Measurements from ENCODE around the gene RPGRIP1L. TPM values are rescaled to one million over a fixed set of nuclear protein-coding genes. Genes with fewer than 3 reads are reported as not detected.

RPGRIP1L gene
- total RNA-seq, 1 experiment from 2014 or later = 12.7 TPM

GRCh38 chr16:53752560-53752959, 48.9 kb upstream of the RPGRIP1L start:
- H3K27me3 ChIP-seq (ENCODE audit: control insufficient read depth, insufficient read depth, low read length) = no peaks in the 10 kb centered on the region
- peak; percentile 74 for ATAC-seq
- no TSS peak for BruUV-seq (replicated peaks)
- no peaks in the 10 kb centered on the region for H3K9me3 ChIP-seq (ENCODE audit: control insufficient read depth, insufficient read depth, low read depth, low read length)
- no peaks in the 10 kb centered on the region for H3K36me3 ChIP-seq (ENCODE audit: control insufficient read depth, insufficient read depth, low read length)
- ChIA-PET POLR2A (no interaction called here), CTCF (no interaction called here)
- peaks cover 34% of the 10 kb centered on the region for H3K4me1 ChIP-seq (ENCODE audit: control insufficient read depth, insufficient read depth, low read length)
- peak overlapping the region; percentile 71; the same call in 1 of the 2 replicates for H3K27ac ChIP-seq (ENCODE audit: low read length)
- no peak overlapping the region for H3K4me3 ChIP-seq (ENCODE audit: low read depth in 2 of 2, low read length in 2 of 2)
- DNase-seq (ENCODE audit: low read depth, low spot score) = no peak
- in situ Hi-C loops (cut with HindIII; ENCODE audit: low pct_unique_long_range_greater_than_20kb, low sequenced_read_pairs) = no loop called here
- intact Hi-C loops (cut with micrococcal nuclease; ENCODE audit: unreplicated experiment) = no loop called here
- TF ChIP-seq CTCF (IDR thresholded peaks at IDR 0.05) = no peak
- TF ChIP-seq TCF7L2 (IDR thresholded peaks at IDR 0.05; ENCODE audit: low read depth, low read length) = no peak
- no peak for TF ChIP-seq REST (IDR thresholded peaks at IDR 0.05; ENCODE audit: insufficient read depth in 1 of 2, low read depth in 2 of 2, low read length in 1 of 2)
- TF ChIP-seq SIN3A (IDR thresholded peaks at IDR 0.05; ENCODE audit: borderline replicate concordance, insufficient read depth, low read depth, low read length) = no peak
- TF ChIP-seq POLR2AphosphoS5 (IDR thresholded peaks at IDR 0.05; ENCODE audit: low read depth, low read length) = no peak

GRCh38 chr16:53745753-53746266, 42.2 kb upstream of the RPGRIP1L start:
- Histone ChIP-seq H3K27me3 (ENCODE audit: control insufficient read depth, insufficient read depth, low read length) (no peaks in the 10 kb centered on the region), H3K4me1 (ENCODE audit: control insufficient read depth, insufficient read depth, low read length) (peaks cover 22% of the 10 kb centered on the region), H3K9me3 (ENCODE audit: control insufficient read depth, insufficient read depth, low read depth, low read length) (no peaks in the 10 kb centered on the region), H3K4me3 (ENCODE audit: low read depth in 2 of 2, low read length in 2 of 2) (no peak overlapping the region; a peak in 1 of 4 replicates), H3K27ac (ENCODE audit: low read length) (peak overlapping the region; percentile 85), H3K36me3 (ENCODE audit: control insufficient read depth, insufficient read depth, low read length) (no peaks in the 10 kb centered on the region)
- intact Hi-C loops (cut with micrococcal nuclease; ENCODE audit: unreplicated experiment) = loop anchor here (10.0 kb wide), 1 partner anchor 191 kb away; no protein-coding TSS in a partner anchor
- DNase-seq (ENCODE audit: low read depth, low spot score) = no peak
- BruUV-seq (replicated peaks) = no TSS peak
- TF ChIP-seq REST (IDR thresholded peaks at IDR 0.05; ENCODE audit: insufficient read depth in 1 of 2, low read depth in 2 of 2, low read length in 1 of 2) (no peak), CTCF (IDR thresholded peaks at IDR 0.05) (peak; percentile 23; the same call in 1 of the 2 replicates)
- CTCF ChIA-PET = interaction anchor here (0.6 kb wide), 1 partner anchor 132 kb away, joined by 3 read pairs; no protein-coding TSS in a partner anchor
- peak; percentile 80 for ATAC-seq
- in situ Hi-C loops (cut with HindIII; ENCODE audit: low pct_unique_long_range_greater_than_20kb, low sequenced_read_pairs) = no loop called here
- POLR2A ChIA-PET = no interaction called here
